Stimulated activated CD8-positive, alpha-beta memory T cell treated with anti-CD3 and anti-CD28 coated beads, Interleukin-7, amount 100 ng/mL, for 1 hour (primary cell): ENCODE data around the gene ETV4.

Experiments
- DNase-seq, 2 donors: peaks; one replicate each; pipeline ENCODE4 v3.0.0-alpha.2; 2020; ENCODE audit warnings: low read depth in 2 of 2

The ETV4 gene

DNA sequence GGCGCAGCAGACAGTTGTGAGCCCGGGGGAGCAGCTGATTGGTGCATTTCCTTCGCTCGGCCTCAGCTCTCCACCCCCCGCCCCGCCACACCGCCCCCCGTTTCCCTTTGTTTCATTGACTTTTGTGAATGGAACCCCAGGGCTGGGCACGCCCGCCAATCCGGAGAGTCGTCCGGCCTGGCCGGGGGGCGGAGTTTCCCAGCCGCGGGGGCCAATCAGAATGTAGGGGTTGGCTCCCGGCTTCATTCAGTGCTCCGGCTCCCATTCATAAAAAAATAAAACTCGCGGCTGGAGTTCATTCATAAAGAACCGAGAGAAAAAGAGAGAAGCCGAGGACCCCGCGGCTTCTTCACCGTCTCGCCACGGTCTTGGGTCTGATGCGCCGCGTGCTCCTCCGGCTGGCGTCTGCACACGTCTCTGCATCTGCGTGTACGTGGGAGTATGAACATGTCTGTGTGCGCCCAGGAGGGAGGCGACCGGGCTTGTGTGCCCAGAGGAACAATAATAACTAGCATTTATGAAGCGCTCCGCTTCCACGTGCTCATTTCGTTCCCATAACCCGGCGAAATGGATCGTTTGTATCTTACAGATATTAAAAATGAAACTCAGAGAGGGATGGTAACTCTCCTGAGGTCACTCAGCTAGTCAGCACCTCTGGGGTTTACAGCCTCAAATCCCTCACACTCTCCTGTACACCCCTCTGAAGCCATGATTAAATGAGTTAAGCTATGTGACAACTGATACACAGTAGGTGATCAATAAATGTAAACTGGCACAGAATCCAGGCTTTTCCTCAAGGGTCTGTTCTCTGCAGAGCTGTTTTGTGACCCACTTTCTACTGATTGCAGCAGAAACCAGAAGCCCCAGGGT is at the start of gene ETV4:
TSS of gene ETV4 (minus strand) at position 22 of the 870 bp plus-strand sequence. CDS start 723 bp downstream, outside the sequence.
- DNase-seq: peak; percentile 59 to 73

DNA sequence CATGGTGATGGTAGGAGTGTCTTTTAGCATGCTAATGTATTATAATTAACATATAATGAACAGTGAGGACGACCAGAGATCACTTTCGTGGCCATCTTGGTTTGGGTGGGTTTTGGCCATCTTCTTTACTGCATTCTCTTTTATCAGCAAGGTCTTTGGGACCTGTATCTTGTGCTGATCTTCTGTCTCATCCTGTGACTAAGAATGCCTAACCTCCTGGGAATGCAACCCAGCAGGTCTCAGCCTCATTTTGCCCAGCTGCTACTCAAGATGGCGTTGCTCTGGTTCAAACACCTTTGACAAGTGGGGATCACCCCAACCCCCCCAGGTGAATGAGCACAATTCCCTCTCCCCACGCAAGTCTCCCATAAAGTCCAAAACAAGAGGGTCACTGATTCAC is 49.3 kb upstream of the ETV4 start:
- DNase-seq: no peak

DNA sequence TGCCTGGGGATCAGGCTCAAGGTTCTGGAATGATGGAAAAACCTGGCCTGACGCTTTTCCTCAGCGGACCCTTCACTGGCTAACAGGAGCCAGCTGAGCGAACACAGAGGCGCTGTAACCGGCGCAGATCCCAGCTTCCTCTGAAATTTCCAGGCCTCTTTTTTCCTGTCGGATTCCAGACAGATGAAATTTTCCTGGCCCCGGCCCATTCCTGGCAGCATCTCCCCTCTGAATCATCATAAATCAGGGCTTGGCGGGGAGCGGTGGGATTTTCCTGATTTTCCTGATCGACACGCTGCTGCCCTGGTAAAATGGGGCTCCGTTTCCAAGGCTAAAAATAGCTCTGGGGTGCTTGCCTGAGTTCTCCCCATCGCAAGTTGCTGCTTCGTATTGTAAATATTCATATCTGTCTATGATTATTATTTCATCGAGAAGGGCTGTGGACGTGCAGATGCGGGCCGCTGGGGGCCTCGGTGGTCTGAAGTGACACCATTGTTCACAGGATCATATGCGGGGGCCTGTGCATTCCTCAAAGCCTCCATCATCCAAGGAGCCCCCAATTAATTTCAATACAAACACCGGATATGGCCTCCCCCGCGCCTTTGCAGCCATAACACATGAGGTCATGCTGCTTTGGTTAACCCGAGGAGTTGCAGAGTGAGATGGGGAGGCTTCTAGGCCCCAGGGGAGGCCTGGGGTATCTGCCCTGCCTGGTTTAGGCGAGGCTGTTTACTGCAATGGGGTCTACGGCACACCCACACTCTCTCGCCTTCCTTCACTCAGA is 45.8 kb upstream of the ETV4 start:
- no peak for DNase-seq

DNA sequence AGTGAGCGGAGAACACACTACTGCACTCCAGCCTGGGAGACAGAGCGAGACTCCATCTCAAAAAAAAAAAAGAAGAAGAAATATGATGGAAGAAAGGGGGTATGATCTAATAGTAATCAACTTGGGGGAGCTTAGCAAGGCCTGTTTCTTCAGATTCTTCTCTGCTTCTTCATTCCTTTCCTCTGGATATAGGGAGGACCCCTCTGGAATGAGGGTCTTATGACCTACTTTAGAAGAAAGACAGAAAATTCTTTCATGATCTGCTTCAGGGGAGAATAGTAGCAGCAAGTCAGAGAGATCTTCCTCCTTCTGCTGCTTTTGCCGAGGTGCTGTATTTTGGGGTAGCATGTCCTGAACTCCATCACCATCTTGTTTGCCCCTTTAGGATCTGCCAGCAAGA is 44.9 kb upstream of the ETV4 start:
- no peak for DNase-seq

DNA sequence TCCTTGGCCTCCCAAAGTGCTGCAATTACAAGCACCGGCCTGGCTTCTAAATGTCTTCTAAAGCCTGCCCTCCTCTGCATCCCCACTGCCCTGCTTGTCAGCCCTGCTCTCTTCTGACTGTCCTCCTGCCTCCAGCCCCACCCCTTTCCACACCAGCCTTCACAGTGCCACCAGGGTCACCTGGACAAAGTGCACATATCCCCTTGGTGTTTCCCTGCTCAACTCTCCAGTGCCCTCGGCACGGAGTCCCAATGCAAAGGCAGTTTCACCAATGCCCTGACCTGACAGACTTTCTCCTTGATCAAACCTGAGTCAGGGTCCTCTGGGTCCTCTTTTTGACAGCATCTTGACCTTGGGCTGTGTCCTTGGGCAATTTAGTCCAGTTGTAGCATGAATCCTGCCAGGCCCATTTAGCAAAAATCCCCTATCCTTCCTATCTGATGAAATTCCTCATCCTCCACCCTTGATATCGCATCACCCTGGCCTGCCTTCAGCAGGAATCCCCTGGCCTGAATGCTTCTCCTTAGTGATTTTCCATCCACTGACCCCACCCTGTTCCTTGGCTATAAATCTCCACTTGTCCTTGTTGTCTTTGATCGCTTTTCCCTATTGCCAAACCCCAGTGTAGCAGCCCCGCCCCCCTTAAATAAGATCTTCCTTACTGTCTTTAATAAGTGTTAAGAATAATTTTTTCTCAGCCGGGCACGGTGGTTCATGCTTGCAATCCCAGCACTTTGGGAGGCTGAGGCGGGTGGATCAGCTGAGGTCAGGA is 42.7 kb upstream of the ETV4 start:
- no peak for DNase-seq

DNA sequence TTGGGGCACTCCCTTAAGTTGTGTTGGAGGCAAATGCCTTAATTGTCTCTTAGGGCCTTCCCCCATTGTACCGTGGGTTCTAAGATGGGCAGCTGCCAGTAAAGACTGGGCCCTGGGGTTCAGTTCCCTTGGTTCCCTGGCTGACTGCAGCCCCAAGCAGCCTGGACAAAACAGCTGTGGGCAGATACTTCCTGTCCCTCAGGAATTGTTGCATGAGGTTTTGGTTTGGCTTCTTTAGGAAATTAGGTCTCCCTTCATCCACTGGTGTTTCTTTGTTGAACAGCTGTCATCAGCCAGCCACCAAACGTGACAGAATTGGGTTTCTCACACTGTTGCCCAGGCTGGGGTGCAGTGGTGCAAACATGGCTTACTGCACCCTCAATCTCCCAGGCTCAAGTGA is 42.0 kb upstream of the ETV4 start:
- no peak for DNase-seq

DNA sequence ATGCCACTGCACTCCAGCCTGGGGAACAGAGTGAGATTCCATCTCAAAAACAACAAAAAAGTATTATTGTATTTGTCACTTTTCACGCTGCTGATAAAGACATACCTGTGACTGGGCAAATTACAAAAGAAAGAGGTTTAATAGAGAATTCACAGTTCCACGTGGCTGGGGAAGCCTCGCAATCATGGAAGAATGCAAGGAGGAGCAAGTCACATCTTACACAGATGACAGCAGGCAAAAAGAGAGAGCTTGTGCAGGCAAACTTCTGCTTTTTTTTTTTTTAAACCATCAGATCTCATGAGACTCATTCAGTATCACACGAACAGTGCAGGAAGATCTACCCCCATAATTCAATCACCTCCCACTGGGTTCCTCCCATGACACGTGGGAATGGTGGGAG is 41.5 kb upstream of the ETV4 start:
- no peak for DNase-seq

DNA sequence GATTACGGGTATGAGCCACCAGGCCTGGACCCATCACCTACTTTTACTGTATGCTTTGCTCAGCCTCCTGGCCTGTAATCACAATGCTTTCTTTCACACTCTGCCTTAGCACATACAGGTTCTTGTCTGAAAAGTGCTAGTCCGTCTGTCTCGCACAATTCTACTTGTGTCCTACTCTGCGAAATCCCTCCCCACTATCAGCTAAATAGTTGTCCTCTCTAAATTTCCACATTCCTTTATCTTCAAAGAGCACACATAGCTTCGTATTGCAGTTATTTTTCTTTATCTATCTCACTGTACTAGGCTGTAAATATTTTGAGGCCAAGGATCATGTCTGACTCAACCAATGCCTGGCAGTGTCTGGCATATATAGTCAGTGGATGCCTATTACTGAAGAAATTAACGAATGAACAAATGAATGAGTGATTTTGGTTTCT is 38.5 kb upstream of the ETV4 start:
- DNase-seq: no peak

DNA sequence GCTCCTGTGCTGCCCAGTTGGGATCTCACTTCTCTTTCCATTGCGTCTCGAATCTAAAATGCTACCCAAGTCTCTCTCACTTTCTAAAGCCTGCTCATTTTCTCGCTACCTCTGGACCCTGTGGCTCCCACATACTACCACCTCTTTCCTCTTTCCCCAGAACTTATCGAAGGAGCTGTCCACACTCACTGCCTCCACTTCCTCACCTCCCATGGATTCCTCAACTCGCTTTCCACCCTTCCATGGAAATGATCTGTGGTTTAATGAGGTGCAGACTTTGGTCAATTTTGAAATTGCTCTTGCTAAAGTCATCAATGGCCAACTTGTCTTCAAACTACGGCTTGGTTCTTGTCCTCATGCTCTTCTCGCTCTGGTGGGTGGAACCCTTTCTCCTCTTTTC is 37.2 kb upstream of the ETV4 start:
- DNase-seq: no peak

DNA sequence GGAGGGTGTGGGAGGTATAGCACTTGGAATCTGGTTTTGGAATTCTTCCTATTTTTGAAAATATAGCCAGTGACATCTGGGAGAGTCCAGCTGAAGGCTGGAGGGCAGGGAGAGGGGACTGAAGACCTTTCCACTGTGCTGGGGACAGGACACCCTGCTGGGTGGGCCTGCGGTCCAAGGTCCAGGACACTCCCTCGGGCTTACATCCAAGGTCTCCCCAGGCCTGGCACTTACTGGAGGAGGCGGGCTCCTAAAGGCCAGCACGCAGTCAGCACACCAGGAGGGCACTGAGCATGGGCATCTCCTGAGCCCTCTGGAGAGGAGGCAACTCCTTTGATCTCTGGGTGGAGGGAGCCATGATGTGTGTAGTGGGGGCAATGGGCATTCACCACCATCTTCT is 35.5 kb upstream of the ETV4 start:
- no peak for DNase-seq

DNA sequence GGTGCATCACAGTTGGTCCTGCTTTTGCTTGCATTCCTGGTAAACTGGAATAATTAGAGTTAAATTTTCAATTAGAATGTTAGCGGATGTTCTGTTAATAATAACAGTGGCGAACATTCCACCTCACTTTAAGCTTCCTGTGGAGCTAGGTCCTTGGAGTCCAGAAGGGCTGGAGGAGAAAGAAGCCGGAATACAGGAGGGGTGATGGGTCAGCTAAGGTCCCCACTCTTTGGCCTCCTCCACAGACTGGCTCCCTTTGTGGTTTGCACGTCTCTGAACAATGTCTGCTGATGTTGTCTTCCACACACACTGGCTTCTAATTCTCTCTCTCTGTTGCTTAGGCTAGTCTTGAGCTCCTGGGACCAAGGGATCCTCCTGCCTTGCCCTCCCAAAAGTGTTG is 35.0 kb upstream of the ETV4 start:
- no peak for DNase-seq

DNA sequence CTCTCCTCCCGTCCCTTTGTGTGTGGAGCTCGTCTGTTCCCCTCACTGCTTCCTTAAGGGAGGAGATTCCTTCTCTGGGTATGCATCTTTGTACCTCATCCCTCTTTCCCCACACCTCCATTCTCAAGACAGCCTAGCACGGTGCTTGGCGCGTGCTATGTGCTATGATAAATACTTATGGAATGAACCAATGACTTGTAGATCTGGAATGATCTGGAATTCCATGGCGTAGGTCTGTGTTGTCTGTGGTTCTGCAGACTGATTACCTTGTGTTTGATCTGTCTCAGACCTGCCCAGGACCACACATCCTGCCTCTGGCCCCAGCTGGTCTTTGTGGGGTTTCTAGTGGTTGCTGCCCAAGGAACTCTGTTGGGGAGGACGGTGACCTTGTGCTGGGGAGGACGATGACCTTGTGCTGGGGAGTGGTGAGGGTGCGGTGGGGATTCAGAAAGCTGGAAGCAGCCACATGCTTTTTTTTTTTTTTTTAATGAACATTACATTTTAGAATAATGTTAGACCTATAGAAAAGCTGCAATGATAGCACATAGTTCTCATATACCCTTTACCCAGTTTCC is 33.5 kb upstream of the ETV4 start:
- no peak for DNase-seq

DNA sequence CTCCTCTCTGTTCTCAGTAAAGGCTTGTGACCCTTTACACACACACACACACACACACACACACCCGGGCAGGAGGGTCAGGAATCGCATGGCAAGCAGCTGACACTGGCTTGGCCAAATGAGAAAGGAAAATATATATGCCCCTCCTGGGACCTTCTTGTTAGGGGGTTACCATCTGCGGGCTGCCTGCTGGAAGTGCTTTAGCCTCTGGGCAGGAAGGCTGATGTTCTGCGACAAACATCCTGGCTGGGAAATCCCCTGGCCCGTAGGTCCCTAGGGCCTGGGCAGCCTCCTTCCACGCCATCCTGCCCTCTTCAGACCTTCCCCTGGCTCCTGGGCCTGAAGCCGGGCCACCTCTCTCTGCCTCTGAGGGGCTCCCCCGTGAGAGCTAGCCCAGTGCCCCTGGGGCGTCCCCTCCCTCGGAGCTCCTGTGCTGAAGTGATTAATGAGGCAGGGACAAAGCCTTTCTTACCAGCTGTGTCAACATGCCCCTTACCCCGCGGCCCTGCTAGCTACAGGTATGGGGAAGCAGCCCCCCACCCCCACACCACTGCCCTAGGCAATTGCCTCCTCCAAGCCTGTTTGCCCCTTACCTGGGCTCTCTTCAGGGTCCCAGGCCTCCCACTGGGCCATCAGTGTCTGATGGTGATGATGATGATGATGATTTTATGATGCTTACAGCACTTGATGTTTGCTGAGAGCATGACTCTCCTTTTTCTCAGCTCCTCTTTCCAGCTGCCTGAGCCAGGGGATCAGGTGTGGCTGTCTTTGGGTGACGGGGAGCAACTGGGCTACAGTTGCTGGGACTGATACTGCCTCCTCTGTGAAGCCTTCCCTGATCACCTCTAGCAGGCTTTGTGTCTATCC is 32.8 kb upstream of the ETV4 start:
- DNase-seq: no peak

DNA sequence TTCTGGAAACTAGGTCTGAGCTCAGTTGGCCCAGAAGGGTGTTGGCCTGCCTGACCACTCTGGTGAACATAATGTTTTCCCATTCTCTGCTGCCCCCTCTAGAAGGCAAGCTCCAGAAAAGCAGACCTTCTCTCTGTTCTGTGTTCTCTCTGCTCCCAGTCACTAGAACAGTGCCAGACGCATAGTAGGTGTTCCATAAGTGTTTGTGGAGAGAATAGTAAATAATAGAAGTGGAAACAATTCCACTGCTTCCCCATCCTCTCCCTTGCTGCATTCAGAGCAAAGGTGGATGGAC is 32.2 kb upstream of the ETV4 start:
- no peak for DNase-seq

DNA sequence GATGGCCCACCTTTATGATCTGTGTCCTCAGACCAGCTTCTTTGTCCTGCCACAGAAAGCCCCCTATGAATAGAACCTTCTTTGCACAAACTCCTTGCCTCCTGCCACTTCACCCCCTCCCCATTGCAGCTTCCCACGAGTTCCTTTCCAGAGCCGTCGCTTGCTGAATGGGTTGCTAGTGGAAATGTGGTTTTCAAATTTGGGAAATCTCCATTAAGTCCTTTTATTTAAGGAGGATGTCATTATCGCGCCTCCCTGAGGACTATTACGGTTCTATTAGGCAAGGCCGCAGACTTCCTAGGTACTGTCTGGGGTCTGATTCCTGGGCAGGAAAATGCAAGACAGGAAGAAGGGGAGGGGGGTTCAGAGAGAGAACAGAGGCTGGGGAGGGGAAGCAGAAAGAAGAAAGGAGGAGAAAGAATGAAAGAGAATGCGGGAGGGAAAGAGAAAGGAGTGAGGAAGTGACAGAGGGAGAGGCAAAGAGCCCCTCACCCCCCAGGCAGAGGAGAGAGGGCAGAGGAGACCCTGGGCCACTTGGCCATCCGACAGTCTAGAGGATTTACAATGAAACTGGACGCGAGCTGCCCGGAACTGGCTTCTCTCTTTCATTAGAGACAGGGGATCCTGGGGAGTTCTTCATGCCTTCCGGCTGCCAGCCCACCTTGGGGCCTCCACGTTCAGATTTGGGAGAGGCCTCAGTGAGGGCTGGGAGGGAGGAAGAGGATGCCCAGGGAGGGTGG is 31.7 kb upstream of the ETV4 start:
- DNase-seq: no peak

DNA sequence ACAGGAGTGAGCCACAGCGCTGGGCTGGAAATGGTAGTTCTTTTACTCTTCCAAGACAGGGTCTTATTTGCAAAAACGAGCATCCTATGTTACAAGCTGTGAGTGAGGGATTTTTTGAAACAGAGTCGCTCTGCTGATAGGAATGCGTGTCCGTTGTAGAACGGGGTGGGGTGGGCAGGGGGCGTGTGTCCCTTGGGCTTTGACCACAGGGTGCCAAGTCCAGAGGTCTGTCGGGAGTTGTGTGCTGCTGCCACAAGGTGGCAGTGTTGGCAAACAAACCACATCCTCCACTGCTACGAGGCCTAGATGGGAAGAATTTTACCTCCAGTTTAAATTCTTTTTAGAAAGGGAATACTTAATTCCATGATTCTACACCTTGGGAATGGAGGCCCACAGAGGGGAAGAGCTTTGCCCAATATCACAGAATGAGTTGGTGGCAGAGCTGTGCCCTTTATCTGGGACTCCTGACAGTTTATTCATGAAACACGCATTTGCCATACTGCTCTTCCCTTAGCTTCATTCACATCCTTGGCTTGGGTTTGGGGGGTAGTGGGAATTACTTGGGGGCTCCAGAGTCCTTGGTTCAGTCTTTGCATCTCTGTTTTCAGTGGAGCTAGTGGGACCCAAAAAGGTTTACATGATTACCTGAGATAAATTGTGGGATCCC is 30.6 kb upstream of the ETV4 start:
- DNase-seq: peak; percentile 18 to 42

DNA sequence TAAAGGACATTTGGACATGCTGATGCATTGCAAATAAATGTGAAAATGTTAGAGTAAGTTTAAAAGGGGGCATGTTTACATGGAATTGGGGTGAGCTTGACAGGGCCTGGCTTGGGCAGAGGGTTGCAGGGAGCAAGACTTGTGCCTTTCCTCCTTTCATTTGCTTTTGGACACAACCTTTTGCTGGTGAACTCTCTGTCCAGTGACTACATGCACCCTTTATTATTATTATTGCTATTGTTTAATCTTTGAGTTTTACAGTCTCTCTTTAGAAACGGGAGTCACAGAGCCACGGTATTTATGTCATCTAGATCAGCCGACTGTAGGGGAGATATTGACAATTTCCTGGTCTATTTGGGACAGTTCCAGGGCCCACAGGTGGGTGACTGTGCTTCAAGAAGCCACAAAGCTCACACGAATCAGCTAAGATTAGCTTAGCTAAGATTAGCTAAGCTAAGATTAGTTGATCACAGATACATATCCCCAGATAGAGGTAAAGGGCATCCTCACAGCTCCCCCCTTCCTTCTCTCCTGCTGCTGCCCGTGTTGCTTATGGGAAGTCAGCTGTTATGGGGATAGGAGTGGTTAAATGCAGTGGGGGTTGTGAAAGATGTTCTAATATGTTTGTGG is 28.9 kb upstream of the ETV4 start:
- no peak for DNase-seq

DNA sequence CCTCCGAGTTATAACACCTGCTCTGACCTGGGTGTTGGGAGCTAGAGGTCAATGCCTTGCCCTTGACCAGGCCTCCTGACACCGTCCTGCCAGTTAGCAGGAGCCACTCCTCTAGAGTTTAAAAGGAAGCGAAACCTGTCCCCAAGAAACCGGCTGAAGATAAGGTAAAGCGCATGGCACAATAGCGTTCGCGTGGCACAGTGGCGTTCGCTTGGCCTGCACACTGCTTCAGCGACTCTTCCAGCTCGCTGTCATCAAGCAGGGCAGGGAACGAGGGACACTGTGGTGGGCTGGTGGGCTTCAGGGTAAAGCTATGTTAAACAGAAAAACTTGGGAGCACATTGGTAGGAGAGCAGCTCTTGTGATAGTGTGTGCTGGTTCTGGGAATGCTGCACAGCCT is 28.2 kb upstream of the ETV4 start:
- no peak for DNase-seq

DNA sequence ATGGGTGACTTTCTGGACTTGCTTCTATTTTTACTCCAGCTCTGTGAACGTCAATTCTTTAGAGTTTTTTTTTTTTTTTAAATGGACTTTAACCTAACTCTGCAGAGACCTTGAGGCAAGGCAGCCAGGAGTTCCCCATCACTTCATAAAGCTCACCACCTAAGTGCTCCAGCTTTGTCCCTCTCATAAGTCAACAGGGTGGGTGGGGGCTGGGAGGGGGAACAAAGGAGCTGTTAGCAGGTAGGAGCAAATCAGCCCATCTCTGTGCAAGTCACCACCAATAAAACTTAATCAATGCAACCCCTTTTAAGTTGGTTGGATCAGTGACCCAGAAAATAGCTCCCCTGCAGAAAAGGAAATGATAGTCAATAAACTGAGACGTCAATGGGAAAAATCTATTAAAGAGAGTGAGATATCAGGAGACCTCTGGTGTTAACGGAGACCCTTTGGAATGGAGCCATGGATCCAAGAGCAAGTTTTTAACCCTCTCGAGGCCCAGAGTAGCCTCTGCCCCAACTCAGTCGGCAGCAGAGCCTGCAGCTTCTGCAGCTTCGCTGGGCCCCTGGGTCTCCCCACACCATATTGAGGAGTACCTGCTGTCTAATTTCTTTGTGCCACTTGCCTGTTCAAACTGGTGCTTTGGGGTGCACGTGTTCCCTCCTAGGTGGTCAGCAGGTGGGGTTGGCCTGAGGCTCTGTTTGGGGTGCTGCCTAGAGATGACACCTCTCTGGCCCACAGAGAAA is 27.6 kb upstream of the ETV4 start:
- DNase-seq: no peak
